ENCODE measurements around the gene GSDMA. TPM values are rescaled to one million over a fixed set of nuclear protein-coding genes. Genes with fewer than 3 reads are reported as not detected.

GSDMA gene
- total and polyA plus RNA-seq, 4 donors: 0.06 to 0.23 (median 0.13) TPM

DNA sequence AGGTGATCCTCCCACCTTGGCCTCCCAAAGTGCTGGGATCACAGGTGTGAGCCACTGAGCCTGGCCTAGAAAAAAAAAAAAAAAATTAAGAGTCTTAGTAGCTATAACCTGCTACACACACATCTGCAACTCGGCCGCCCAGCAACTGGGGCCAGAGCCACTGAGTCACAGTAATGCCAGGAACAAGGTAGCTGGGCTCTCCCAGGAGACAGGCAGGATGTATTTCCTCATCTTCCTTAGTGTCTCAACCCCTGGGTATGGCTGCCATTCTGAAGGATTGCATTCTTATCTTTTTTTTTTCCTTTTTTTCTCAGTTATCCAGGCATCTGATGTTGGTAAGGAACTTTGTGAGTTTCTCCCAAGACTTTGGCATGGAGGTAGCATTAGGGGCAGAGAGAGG, 10.7 kb downstream of the GSDMA start (continued):
- TF ChIP-seq, protein P1, sequence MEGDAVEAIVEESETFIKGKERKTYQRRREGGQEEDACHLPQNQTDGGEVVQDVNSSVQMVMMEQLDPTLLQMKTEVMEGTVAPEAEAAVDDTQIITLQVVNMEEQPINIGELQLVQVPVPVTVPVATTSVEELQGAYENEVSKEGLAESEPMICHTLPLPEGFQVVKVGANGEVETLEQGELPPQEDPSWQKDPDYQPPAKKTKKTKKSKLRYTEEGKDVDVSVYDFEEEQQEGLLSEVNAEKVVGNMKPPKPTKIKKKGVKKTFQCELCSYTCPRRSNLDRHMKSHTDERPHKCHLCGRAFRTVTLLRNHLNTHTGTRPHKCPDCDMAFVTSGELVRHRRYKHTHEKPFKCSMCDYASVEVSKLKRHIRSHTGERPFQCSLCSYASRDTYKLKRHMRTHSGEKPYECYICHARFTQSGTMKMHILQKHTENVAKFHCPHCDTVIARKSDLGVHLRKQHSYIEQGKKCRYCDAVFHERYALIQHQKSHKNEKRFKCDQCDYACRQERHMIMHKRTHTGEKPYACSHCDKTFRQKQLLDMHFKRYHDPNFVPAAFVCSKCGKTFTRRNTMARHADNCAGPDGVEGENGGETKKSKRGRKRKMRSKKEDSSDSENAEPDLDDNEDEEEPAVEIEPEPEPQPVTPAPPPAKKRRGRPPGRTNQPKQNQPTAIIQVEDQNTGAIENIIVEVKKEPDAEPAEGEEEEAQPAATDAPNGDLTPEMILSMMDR (IDR thresholded peaks at IDR 0.05; ENCODE audit: low read depth, low read length, missing input control): no peak
- TF ChIP-seq HNF4G (IDR thresholded peaks at IDR 0.05) (no peak), SP1 (IDR thresholded peaks at IDR 0.05) (no peak)
- TF ChIP-seq, protein P2, sequence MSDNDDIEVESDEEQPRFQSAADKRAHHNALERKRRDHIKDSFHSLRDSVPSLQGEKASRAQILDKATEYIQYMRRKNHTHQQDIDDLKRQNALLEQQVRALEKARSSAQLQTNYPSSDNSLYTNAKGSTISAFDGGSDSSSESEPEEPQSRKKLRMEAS (IDR thresholded peaks at IDR 0.05): no peak

DNA sequence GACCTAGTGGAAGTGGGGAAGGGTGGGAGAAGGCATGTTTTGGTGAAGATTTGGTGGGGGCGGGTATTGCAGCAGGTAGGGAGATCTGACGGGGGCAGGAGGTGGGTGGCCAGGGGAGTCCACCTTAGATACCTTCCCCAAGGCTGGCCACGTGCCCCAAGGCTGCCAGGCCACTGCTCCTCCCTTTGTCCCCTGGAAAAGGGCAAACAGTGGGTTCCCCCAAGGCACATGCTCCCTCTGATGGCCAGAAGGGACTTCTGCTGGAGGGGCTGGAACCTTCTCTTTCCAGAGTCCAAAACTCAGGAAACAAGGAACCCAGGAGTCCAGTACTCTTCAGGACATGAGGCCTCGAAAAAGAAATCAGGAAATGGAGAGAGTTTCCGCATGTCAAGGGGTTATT, 11.6 kb downstream of the GSDMA start:
- no peaks in the 10 kb centered on the region for H3K9me3 ChIP-seq (ENCODE audit: control insufficient read depth in 4 of 4, low read length in 3 of 4)
- no peaks in the 10 kb centered on the region for H3K27me3 ChIP-seq (ENCODE audit: control insufficient read depth in 4 of 4, insufficient read depth in 4 of 4, low read length in 3 of 4)
- 78% methylated on average over 5 of the region's 5 CpGs for WGBS
- H3K9ac ChIP-seq (ENCODE audit: low read depth in 1 of 2, low read length in 2 of 2): no peak overlapping the region
- H3K27ac ChIP-seq (ENCODE audit: low read depth in 1 of 2, low read length in 2 of 2): no peak overlapping the region
- no peaks in the 10 kb centered on the region for H3K36me3 ChIP-seq (ENCODE audit: control insufficient read depth in 4 of 4, insufficient read depth in 3 of 4, low read depth in 1 of 4, low read length in 3 of 4)
- H3K4me3 ChIP-seq (ENCODE audit: low read depth in 1 of 3, low read length in 3 of 3): no peak overlapping the region
- TF ChIP-seq HNF4A (conservative IDR thresholded peaks at IDR 0.05): no peak
- no peak for TF ChIP-seq RXRA (IDR thresholded peaks at IDR 0.05)
- no peak for TF ChIP-seq SP1 (IDR thresholded peaks at IDR 0.05)
- no peak for TF ChIP-seq FOXA2 (IDR thresholded peaks at IDR 0.05)
- TF ChIP-seq, protein P3, sequence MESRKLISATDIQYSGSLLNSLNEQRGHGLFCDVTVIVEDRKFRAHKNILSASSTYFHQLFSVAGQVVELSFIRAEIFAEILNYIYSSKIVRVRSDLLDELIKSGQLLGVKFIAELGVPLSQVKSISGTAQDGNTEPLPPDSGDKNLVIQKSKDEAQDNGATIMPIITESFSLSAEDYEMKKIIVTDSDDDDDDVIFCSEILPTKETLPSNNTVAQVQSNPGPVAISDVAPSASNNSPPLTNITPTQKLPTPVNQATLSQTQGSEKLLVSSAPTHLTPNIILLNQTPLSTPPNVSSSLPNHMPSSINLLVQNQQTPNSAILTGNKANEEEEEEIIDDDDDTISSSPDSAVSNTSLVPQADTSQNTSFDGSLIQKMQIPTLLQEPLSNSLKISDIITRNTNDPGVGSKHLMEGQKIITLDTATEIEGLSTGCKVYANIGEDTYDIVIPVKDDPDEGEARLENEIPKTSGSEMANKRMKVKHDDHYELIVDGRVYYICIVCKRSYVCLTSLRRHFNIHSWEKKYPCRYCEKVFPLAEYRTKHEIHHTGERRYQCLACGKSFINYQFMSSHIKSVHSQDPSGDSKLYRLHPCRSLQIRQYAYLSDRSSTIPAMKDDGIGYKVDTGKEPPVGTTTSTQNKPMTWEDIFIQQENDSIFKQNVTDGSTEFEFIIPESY (IDR thresholded peaks at IDR 0.05): no peak
- no peak for TF ChIP-seq FOXA1 (IDR thresholded peaks at IDR 0.05)
- TF ChIP-seq YY1 (IDR thresholded peaks at IDR 0.05): no peak
- TF ChIP-seq, protein P4, sequence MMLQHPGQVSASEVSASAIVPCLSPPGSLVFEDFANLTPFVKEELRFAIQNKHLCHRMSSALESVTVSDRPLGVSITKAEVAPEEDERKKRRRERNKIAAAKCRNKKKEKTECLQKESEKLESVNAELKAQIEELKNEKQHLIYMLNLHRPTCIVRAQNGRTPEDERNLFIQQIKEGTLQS (IDR thresholded peaks at IDR 0.05): no peak
- TF ChIP-seq, protein P5, sequence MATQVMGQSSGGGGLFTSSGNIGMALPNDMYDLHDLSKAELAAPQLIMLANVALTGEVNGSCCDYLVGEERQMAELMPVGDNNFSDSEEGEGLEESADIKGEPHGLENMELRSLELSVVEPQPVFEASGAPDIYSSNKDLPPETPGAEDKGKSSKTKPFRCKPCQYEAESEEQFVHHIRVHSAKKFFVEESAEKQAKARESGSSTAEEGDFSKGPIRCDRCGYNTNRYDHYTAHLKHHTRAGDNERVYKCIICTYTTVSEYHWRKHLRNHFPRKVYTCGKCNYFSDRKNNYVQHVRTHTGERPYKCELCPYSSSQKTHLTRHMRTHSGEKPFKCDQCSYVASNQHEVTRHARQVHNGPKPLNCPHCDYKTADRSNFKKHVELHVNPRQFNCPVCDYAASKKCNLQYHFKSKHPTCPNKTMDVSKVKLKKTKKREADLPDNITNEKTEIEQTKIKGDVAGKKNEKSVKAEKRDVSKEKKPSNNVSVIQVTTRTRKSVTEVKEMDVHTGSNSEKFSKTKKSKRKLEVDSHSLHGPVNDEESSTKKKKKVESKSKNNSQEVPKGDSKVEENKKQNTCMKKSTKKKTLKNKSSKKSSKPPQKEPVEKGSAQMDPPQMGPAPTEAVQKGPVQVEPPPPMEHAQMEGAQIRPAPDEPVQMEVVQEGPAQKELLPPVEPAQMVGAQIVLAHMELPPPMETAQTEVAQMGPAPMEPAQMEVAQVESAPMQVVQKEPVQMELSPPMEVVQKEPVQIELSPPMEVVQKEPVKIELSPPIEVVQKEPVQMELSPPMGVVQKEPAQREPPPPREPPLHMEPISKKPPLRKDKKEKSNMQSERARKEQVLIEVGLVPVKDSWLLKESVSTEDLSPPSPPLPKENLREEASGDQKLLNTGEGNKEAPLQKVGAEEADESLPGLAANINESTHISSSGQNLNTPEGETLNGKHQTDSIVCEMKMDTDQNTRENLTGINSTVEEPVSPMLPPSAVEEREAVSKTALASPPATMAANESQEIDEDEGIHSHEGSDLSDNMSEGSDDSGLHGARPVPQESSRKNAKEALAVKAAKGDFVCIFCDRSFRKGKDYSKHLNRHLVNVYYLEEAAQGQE (IDR thresholded peaks at IDR 0.05): no peak
- no peak for TF ChIP-seq HNF4G (IDR thresholded peaks at IDR 0.05)
- no peak for TF ChIP-seq JUND (IDR thresholded peaks at IDR 0.05)
- TF ChIP-seq, protein P2 (IDR thresholded peaks at IDR 0.05): no peak
- TF ChIP-seq EGR1 (IDR thresholded peaks at IDR 0.05; ENCODE audit: low read depth in 2 of 2): no peak
- TF ChIP-seq GABPA (IDR thresholded peaks at IDR 0.05 in 1 of 2, conservative IDR thresholded peaks at IDR 0.05 in 1 of 2): no peak
- TF ChIP-seq, protein P1 (IDR thresholded peaks at IDR 0.05; ENCODE audit: low read depth, low read length, missing input control): no peak
- no peak for TF ChIP-seq TAF1 (conservative IDR thresholded peaks at IDR 0.05)
- no peak for TF ChIP-seq RAD21 (IDR thresholded peaks at IDR 0.05)
- no peak for DNase-seq (ENCODE audit: low spot score)
- peaks cover 0 to under 1% (median 0%) of the 10 kb centered on the region in 4 donors for H3K4me1 ChIP-seq (ENCODE audit: control insufficient read depth in 4 of 4, insufficient read depth in 4 of 4, low read length in 3 of 4)
